GM23338 (cell line): ENCODE results near the gene SLC15A5. TPM values are rescaled to one million over a fixed set of nuclear protein-coding genes. Genes with fewer than 3 reads are reported as not detected.

Experiments
- ATAC-seq: fragments of 200-7000 bp; cut with Tn5 transposase; 3 replicates; pipeline ENCODE4 v1.9.1; 2020
- DNase-seq: peaks from one replicate; pipeline ENCODE4 v3.0.0-alpha.2; 2015; ENCODE audit warnings: low spot score
- H2AFZ ChIP-seq: fragments of 200-600 bp; sonication (generic); 2 replicates; pipeline ENCODE4 v1.8.0; 2016; ENCODE audit warnings: antibody characterized with exemption, mild to moderate bottlenecking, moderate library complexity
- H3F3A ChIP-seq: fragments of 200-600 bp; sonication (generic); replicated peaks from 2 replicates; pipeline ENCODE4 v1.8.0; 2017; ENCODE audit warnings: antibody characterized with exemption, mixed run types, low read depth
- H3K27ac ChIP-seq: fragments of 200-600 bp; sonication (generic); 2 replicates; pipeline ENCODE4 v1.6.1; 2016; ENCODE audit warnings: low read depth
- H3K27me3 ChIP-seq: fragments of 200-600 bp; sonication (generic); 2 replicates; pipeline ENCODE4 v1.8.0; 2016; ENCODE audit warnings: mild to moderate bottlenecking, mixed run types, moderate library complexity; ENCODE audit not compliant: insufficient read depth
- H3K36me3 ChIP-seq: fragments of 200-600 bp; sonication (generic); 2 replicates; pipeline ENCODE4 v1.8.0; 2016; ENCODE audit warnings: mild to moderate bottlenecking; ENCODE audit not compliant: insufficient read depth
- H3K4me1 ChIP-seq: fragments of 200-600 bp; sonication (generic); 2 replicates; pipeline ENCODE4 v1.8.0; 2016; ENCODE audit warnings: mild to moderate bottlenecking, moderate library complexity; ENCODE audit not compliant: insufficient read depth
- H3K4me2 ChIP-seq: fragments of 200-600 bp; sonication (generic); 2 replicates; pipeline ENCODE4 v1.7.1; 2017; ENCODE audit warnings: mixed run types
- H3K4me3 ChIP-seq: fragments of 200-600 bp; sonication (generic); 2 replicates; pipeline ENCODE4 v1.6.1; 2016; ENCODE audit warnings: mixed run types
- H3K79me2 ChIP-seq: fragments of 200-600 bp; sonication (generic); replicated peaks from 2 replicates; pipeline ENCODE4 v1.8.0; 2017; ENCODE audit warnings: mild to moderate bottlenecking; ENCODE audit not compliant: insufficient read depth
- H3K9me2 ChIP-seq: fragments of 200-600 bp; sonication (generic); 2 replicates; pipeline ENCODE4 v1.8.0; 2017; ENCODE audit not compliant: insufficient read depth
- H4K20me1 ChIP-seq: fragments of 200-600 bp; sonication (generic); replicated peaks from 2 replicates; pipeline ENCODE4 v1.8.0; 2017; ENCODE audit warnings: mild to moderate bottlenecking; ENCODE audit not compliant: insufficient read depth
- H3K27ac Mint-ChIP-seq: 2 replicates; pipeline ENCODE4 v1.8.0; 2020; ENCODE audit warnings: inconsistent platforms, mild to moderate bottlenecking, moderate library complexity, mixed read lengths
- H3K27me3 Mint-ChIP-seq: 3 replicates; pipeline ENCODE4 v1.8.0; 2022; ENCODE audit warnings: low read depth, mild to moderate bottlenecking, moderate library complexity, mixed read lengths, inconsistent platforms; ENCODE audit not compliant: insufficient read depth, poor library complexity
- H3K36me3 Mint-ChIP-seq: 3 replicates; pipeline ENCODE4 v1.8.0; 2021; ENCODE audit warnings: low read depth, mild to moderate bottlenecking, inconsistent platforms, moderate library complexity, mixed read lengths
- H3K4me1 Mint-ChIP-seq: 3 replicates; pipeline ENCODE4 v1.8.0; 2020; ENCODE audit warnings: mild to moderate bottlenecking, inconsistent platforms, mixed read lengths
- H3K4me3 Mint-ChIP-seq: 3 replicates; pipeline ENCODE4 v1.8.0; 2021; ENCODE audit warnings: moderate library complexity, mild to moderate bottlenecking, inconsistent platforms, mixed read lengths
- H3K9me3 Mint-ChIP-seq: 3 replicates; pipeline ENCODE4 v1.8.0; 2020; ENCODE audit warnings: moderate library complexity, mild to moderate bottlenecking, inconsistent platforms, mixed read lengths
- EZH2 ChIP-seq: fragments of 200-600 bp; sonication (generic); IDR thresholded peaks from one replicate; pipeline ENCODE4 v1.8.0; 2017; ENCODE audit warnings: antibody characterized with exemption, mild to moderate bottlenecking, low read depth; ENCODE audit not compliant: unreplicated experiment
- EZH2phosphoT487 ChIP-seq: fragments of 200-600 bp; sonication (generic); IDR thresholded peaks from one replicate; pipeline ENCODE4 v1.8.1; 2018; ENCODE audit warnings: antibody characterized with exemption; ENCODE audit not compliant: unreplicated experiment
- JUNB ChIP-seq: IDR thresholded peaks from one replicate; pipeline ENCODE4 v1.6.1; 2016; ENCODE audit warnings: antibody characterized with exemption; ENCODE audit not compliant: unreplicated experiment
- NANOG ChIP-seq: IDR thresholded peaks from 2 replicates; pipeline ENCODE4 v1.6.1; 2016; ENCODE audit warnings: antibody characterized with exemption, borderline replicate concordance
- POLR2AphosphoS5 ChIP-seq: IDR thresholded peaks from 2 replicates; pipeline ENCODE4 v1.6.1; 2016; ENCODE audit warnings: antibody characterized with exemption, low read depth
- REST ChIP-seq: IDR thresholded peaks from one replicate; pipeline ENCODE4 v1.6.1; 2018; ENCODE audit warnings: antibody characterized with exemption; ENCODE audit not compliant: unreplicated experiment
- STAT1 ChIP-seq: IDR thresholded peaks from one replicate; pipeline ENCODE4 v1.6.1; 2016; ENCODE audit warnings: antibody characterized with exemption; ENCODE audit not compliant: unreplicated experiment
- ZNF114 ChIP-seq: fragments of 250-450 bp; sonication (Bioruptor Pico); IDR thresholded peaks from 2 replicates; pipeline ENCODE4 v1.5.0; 2020; ENCODE audit warnings: mild to moderate bottlenecking, moderate library complexity
- ZNF331 ChIP-seq: fragments of 250-450 bp; sonication (Bioruptor Pico); IDR thresholded peaks from 2 replicates; pipeline ENCODE4 v1.5.0; 2020; ENCODE audit warnings: low read depth, mild to moderate bottlenecking, moderate library complexity
- ZNF462 ChIP-seq: fragments of 250-450 bp; sonication (Bioruptor Pico); IDR thresholded peaks from 2 replicates; pipeline ENCODE4 v1.5.0; 2020; ENCODE audit warnings: mild to moderate bottlenecking, moderate library complexity
- polyA plus RNA-seq: library from polyadenylated mRNA; unstranded; fragments of >200 nt; fragmentation: Nextera tagmentation; extraction: Ambion mirVana; gene quantifications from 2 replicates; pipeline ENCODE4 v1.2.1, GENCODE V29; 2016
- total RNA-seq: library from RNA; depleted of rRNA; stranded (reverse); fragments of >200 nt; shearing (Covaris generic); gene quantifications from 2 replicates; pipeline ENCODE4 v1.2.3, GENCODE V29; 2014
- TF ChIP-seq, protein P1 (sequence below), 2 experiments: fragments of 200-600 bp in 1 of 2; sonication (generic) in 1 of 2; conservative IDR thresholded peaks; 2 replicates each; pipeline versions ENCODE4 v1.5.1 to v1.6.1; 2016 to 2017; ENCODE audit warnings: antibody characterized with exemption in 2 of 2, low read depth in 2 of 2, mild to moderate bottlenecking in 2 of 2, moderate library complexity in 1 of 2
- TF ChIP-seq, protein P2 (sequence below): IDR thresholded peaks from 2 replicates; pipeline ENCODE4 v1.6.1; 2016; ENCODE audit warnings: antibody characterized with exemption

The SLC15A5 gene
- total and polyA plus RNA-seq, 2 experiments from 2014 or later, result not detected

- H3K4me2 ChIP-seq, result no peak overlapping the region
- no peaks in the 10 kb centered on the region for H4K20me1 ChIP-seq
- H3K27ac Mint-ChIP-seq, result no peak overlapping the region
- H3K27me3 ChIP-seq, result no peaks in the 10 kb centered on the region
- no peak overlapping the region for H3K27ac ChIP-seq
- H3K4me3 Mint-ChIP-seq, result no peak overlapping the region
- DNase-seq (no peak), ATAC-seq (no peak)
- no peaks in the 10 kb centered on the region for H3K36me3 ChIP-seq
- no peaks in the 10 kb centered on the region for H3K36me3 Mint-ChIP-seq
- no peaks in the 10 kb centered on the region for H3K79me2 ChIP-seq
- no peaks in the 10 kb centered on the region for H3K27me3 Mint-ChIP-seq
- TF ChIP-seq ZNF462 (no peak), STAT1 (no peak), EZH2phosphoT487 (no peak), ZNF331 (no peak), NANOG (no peak), ZNF114 (CRISPR knock-in tag) (no peak), EZH2 (no peak), JUNB (no peak), REST (no peak), POLR2AphosphoS5 (no peak)
- TF ChIP-seq, protein P1, sequence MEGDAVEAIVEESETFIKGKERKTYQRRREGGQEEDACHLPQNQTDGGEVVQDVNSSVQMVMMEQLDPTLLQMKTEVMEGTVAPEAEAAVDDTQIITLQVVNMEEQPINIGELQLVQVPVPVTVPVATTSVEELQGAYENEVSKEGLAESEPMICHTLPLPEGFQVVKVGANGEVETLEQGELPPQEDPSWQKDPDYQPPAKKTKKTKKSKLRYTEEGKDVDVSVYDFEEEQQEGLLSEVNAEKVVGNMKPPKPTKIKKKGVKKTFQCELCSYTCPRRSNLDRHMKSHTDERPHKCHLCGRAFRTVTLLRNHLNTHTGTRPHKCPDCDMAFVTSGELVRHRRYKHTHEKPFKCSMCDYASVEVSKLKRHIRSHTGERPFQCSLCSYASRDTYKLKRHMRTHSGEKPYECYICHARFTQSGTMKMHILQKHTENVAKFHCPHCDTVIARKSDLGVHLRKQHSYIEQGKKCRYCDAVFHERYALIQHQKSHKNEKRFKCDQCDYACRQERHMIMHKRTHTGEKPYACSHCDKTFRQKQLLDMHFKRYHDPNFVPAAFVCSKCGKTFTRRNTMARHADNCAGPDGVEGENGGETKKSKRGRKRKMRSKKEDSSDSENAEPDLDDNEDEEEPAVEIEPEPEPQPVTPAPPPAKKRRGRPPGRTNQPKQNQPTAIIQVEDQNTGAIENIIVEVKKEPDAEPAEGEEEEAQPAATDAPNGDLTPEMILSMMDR (conservative IDR thresholded peaks at IDR 0.05; ENCODE audit: low read depth in 2 of 2), result no peak
- TF ChIP-seq, protein P2, sequence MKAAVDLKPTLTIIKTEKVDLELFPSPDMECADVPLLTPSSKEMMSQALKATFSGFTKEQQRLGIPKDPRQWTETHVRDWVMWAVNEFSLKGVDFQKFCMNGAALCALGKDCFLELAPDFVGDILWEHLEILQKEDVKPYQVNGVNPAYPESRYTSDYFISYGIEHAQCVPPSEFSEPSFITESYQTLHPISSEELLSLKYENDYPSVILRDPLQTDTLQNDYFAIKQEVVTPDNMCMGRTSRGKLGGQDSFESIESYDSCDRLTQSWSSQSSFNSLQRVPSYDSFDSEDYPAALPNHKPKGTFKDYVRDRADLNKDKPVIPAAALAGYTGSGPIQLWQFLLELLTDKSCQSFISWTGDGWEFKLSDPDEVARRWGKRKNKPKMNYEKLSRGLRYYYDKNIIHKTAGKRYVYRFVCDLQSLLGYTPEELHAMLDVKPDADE, result no peak
- H3K4me1 ChIP-seq, result 0 out of 2 replicates have a peak, but pooled peaks cover 5% of the 10 kb centered on the region
- H3K9me2 ChIP-seq, result no peaks in the 10 kb centered on the region
- H3K9me3 Mint-ChIP-seq, result no peaks in the 10 kb centered on the region
- no peaks in the 10 kb centered on the region for H3F3A ChIP-seq
- no peak overlapping the region for H2AFZ ChIP-seq
- no peak overlapping the region for H3K4me3 ChIP-seq
- no peaks in the 10 kb centered on the region for H3K4me1 Mint-ChIP-seq
Measured at GRCh38 chr12:16294376-16294956, 17.0 kb upstream of the SLC15A5 start.
